ENCODE data around the gene LAMA2. TPM values are rescaled to one million over a fixed set of nuclear protein-coding genes. Genes with fewer than 3 reads are reported as not detected.

LAMA2 gene
- total and polyA plus RNA-seq, 2 of the 13 experiments (the other 11 are each of a cell fraction or from before 2014, with no cell fraction given): 0.11 to 0.28 TPM

DNA sequence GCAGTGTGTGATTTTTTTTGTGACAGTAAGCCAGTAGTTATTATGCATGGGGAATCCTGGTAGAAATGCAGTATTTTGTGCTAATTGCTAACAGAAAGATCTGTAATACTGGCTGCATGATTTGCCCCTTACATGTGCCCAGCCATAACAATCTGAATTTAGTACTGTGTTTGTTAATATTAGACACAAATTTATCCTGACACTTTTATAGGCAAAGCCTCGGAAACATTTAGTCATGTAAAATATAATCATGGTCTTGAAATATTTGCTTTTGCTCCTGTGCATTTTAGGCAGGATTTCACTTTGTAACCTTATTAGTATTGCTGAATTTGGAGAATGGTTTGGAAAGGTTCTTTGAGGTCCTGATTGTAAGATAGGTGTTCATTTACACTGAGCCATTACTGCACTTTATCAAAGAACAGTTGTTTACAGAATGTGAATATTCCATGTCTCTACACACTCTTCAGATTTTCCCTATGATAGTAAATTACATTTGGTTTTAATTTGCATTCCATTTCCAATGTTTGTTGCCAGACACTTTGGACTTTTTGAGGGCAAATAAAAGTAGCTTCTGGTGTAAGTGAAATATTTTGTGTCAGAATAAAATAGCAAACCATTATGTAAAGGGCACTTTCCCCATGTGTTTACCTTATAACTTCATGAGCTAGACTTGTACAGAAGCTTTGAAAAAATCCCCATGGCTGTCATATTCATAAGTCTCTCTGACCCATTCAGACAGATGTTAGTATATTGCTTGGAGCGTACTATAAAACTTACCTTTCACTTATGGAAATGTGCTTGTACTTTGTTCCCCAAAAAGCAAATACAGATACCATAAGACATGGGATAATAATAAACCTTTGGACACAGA, 477.1 kb downstream of the LAMA2 start:
- Histone ChIP-seq H2AFZ (ENCODE audit: low read length) (no peak overlapping the region), H3K27me3 (ENCODE audit: control insufficient read depth in 1 of 2, insufficient read depth in 2 of 2, low read length in 2 of 2) (no peaks in the 10 kb centered on the region), H3K4me3 (replicated peaks in 1 of 3; ENCODE audit: insufficient read depth in 1 of 3, low read depth in 2 of 3, low read length in 3 of 3) (no peak overlapping the region), H4K20me1 (ENCODE audit: insufficient read depth, low read length) (no peaks in the 10 kb centered on the region), H3K9me3 (ENCODE audit: low read length) (no peaks in the 10 kb centered on the region), H3K27ac (ENCODE audit: extremely low read length, insufficient read depth, low read length) (no peak overlapping the region), H3K36me3 (replicated peaks in 1 of 2; ENCODE audit: control insufficient read depth in 1 of 2, insufficient read depth in 2 of 2, low read length in 2 of 2) (no peaks in the 10 kb centered on the region), H3K9ac (ENCODE audit: insufficient read depth, low read depth, low read length) (no peak overlapping the region), H3K4me2 (ENCODE audit: low read depth, low read length) (no peak overlapping the region), H3K79me2 (ENCODE audit: insufficient read depth, low read length) (no peaks in the 10 kb centered on the region), H3K4me1 (ENCODE audit: insufficient read depth, low read length) (no peaks in the 10 kb centered on the region)
- ATAC-seq: no peak
- CTCF ChIA-PET (ENCODE audit: low intra/inter-chr PET ratio, low total read pairs): no interaction called here
- FAIRE-seq: no peak
- TF ChIP-seq, protein P1, sequence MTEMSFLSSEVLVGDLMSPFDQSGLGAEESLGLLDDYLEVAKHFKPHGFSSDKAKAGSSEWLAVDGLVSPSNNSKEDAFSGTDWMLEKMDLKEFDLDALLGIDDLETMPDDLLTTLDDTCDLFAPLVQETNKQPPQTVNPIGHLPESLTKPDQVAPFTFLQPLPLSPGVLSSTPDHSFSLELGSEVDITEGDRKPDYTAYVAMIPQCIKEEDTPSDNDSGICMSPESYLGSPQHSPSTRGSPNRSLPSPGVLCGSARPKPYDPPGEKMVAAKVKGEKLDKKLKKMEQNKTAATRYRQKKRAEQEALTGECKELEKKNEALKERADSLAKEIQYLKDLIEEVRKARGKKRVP (CRISPR knock-in tag; IDR thresholded peaks at IDR 0.05): no peak
- TF ChIP-seq, protein P2, sequence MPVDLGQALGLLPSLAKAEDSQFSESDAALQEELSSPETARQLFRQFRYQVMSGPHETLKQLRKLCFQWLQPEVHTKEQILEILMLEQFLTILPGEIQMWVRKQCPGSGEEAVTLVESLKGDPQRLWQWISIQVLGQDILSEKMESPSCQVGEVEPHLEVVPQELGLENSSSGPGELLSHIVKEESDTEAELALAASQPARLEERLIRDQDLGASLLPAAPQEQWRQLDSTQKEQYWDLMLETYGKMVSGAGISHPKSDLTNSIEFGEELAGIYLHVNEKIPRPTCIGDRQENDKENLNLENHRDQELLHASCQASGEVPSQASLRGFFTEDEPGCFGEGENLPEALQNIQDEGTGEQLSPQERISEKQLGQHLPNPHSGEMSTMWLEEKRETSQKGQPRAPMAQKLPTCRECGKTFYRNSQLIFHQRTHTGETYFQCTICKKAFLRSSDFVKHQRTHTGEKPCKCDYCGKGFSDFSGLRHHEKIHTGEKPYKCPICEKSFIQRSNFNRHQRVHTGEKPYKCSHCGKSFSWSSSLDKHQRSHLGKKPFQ (CRISPR knock-in tag; IDR thresholded peaks at IDR 0.05; ENCODE audit: insufficient replicate concordance): no peak
- TF ChIP-seq KLF16 (CRISPR knock-in tag; IDR thresholded peaks at IDR 0.05): no peak
- TF ChIP-seq BCL6 (CRISPR knock-in tag; IDR thresholded peaks at IDR 0.05): no peak
- TF ChIP-seq, protein P3, sequence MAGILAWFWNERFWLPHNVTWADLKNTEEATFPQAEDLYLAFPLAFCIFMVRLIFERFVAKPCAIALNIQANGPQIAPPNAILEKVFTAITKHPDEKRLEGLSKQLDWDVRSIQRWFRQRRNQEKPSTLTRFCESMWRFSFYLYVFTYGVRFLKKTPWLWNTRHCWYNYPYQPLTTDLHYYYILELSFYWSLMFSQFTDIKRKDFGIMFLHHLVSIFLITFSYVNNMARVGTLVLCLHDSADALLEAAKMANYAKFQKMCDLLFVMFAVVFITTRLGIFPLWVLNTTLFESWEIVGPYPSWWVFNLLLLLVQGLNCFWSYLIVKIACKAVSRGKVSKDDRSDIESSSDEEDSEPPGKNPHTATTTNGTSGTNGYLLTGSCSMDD (CRISPR knock-in tag; IDR thresholded peaks at IDR 0.05): no peak
- in situ Hi-C loops (cut with HindIII; ENCODE audit: extremely low pct_ligation_motif_present, low pct_unique_long_range_greater_than_20kb): no loop called here
- intact Hi-C loops (cut with micrococcal nuclease; ENCODE audit: unreplicated experiment): no loop called here
- WGBS (ENCODE audit: low lambda C conversion rate): 3% methylated on average over 2 of the region's 2 CpGs
- POLR2A ChIA-PET: no interaction called here
- DNase-seq (ENCODE audit: low spot score): no peak
- BruUV-seq (replicated peaks): no TSS peak

Measured in HepG2 (cell line).